Left cardiac atrium (tissue), 4 donors: ENCODE measurements around the gene MEDAG. TPM values are rescaled to one million over a fixed set of nuclear protein-coding genes. Genes with fewer than 3 reads are reported as not detected.

ENCODE experiments used
- ATAC-seq, 2 donors: fragments of 200-7000 bp; cut with Tn5 transposase; one replicate each; pipeline ENCODE4 v1.9.1; 2020; ENCODE audit warnings: mild to moderate bottlenecking in 2 of 2, moderate library complexity in 2 of 2
- DNase-seq: peaks from one replicate; pipeline ENCODE4 v3.0.0-alpha.2; 2020
- intact Hi-C, 2 donors: fragments of 100-400 bp; cut with DNase I; formaldehyde crosslinking; loops; one replicate each; pipeline versions ENCODE4 v1.14.1 to v1.15.1; 2022 to 2023
- total RNA-seq, 2 donors: library from RNA; stranded (reverse); fragmentation: NEBNext Ultra II Directional; extraction: Animal tissue kit (Norgen Biotek cat#: 25700); gene quantifications; one replicate each; pipeline ENCODE4 v1.2.1, GENCODE V29; 2021
- donor health status: DM: no; HTN: yes; CAD: no.
- donor health status: DM: no; HTN: yes; CAD: no; lungs with severe emphysema.
- donor health status: DM: yes; HTN: yes; CAD: no.
- donor health status: Dilated cardiomyopathy.

Gene MEDAG
- total RNA-seq, 2 donors from 2014 or later = 9.6 to 36.7 TPM

- no peak for DNase-seq
- no peak for ATAC-seq
- intact Hi-C loops = no loop called here
Observed at GRCh38 chr13:30870916-30871587, 35.0 kb upstream of the MEDAG start.

GRCh38 chr13:30871588-30872275, 34.3 kb upstream of the MEDAG start:
- no peak for ATAC-seq

GRCh38 chr13:30872276-30872594, 33.8 kb upstream of the MEDAG start:
- DNase-seq (no peak), ATAC-seq (no peak)
- intact Hi-C loops = no loop called here

More at GRCh38 chr13:30871588-30872275, 34.3 kb upstream of the MEDAG start:
- intact Hi-C loops = no loop called here
- DNase-seq = no peak

- DNase-seq (peak; percentile 70), ATAC-seq (peak in 1 of 2 donors; percentile 13)
- intact Hi-C loops = no loop called here
Observed at GRCh38 chr13:30872685-30873461, 33.2 kb upstream of the MEDAG start.

- intact Hi-C loops = no loop called here
- no peak for DNase-seq
Observed at GRCh38 chr13:30873499-30873898, 32.6 kb upstream of the MEDAG start.

GRCh38 chr13:30874111-30874510, 32.0 kb upstream of the MEDAG start:
- no peak for DNase-seq
- no peak for ATAC-seq
- intact Hi-C loops = no loop called here

More at GRCh38 chr13:30873499-30873898, 32.6 kb upstream of the MEDAG start:
- ATAC-seq = no peak

GRCh38 chr13:30874561-30874960, 31.5 kb upstream of the MEDAG start:
- intact Hi-C loops = no loop called here
- ATAC-seq (no peak), DNase-seq (no peak)

- ATAC-seq = no peak
- DNase-seq = no peak
- intact Hi-C loops = no loop called here
Observed at GRCh38 chr13:30877335-30877734, 28.7 kb upstream of the MEDAG start.

GRCh38 chr13:30880151-30880855, 25.8 kb upstream of the MEDAG start:
- intact Hi-C loops = no loop called here
- DNase-seq (no peak), ATAC-seq (peak in 1 of 2 donors; percentile 70)

GRCh38 chr13:30880856-30881155, 25.3 kb upstream of the MEDAG start:
- DNase-seq = no peak
- intact Hi-C loops = no loop called here
- ATAC-seq = peak; percentile 78 to 92

- intact Hi-C loops = no loop called here
- ATAC-seq (peak; percentile 76 to 85), DNase-seq (peak; percentile 64)
Observed at GRCh38 chr13:30881191-30881651, 24.9 kb upstream of the MEDAG start.

GRCh38 chr13:30882026-30882850, 23.8 kb upstream of the MEDAG start:
- intact Hi-C loops = no loop called here
- ATAC-seq (no peak), DNase-seq (no peak)

GRCh38 chr13:30882996-30883766, 22.9 kb upstream of the MEDAG start:
- ATAC-seq = no peak
- DNase-seq = no peak
- intact Hi-C loops = no loop called here

- intact Hi-C loops = no loop called here
- ATAC-seq = no peak
- DNase-seq = no peak
Observed at GRCh38 chr13:30884543-30884942, 21.5 kb upstream of the MEDAG start.

GRCh38 chr13:30889196-30889690, 16.8 kb upstream of the MEDAG start:
- ATAC-seq (no peak), DNase-seq (no peak)

GRCh38 chr13:30892966-30893365, 13.1 kb upstream of the MEDAG start:
- ATAC-seq (peak; percentile 44 to 78), DNase-seq (peak; percentile 70)
- intact Hi-C loops = no loop called here

More at GRCh38 chr13:30889196-30889690, 16.8 kb upstream of the MEDAG start:
- intact Hi-C loops = no loop called here

GRCh38 chr13:30895773-30896172, 10.3 kb upstream of the MEDAG start:
- DNase-seq = peak; percentile 66
- intact Hi-C loops = no loop called here
- ATAC-seq = peak; percentile 60 to 72

GRCh38 chr13:30898070-30898469, 8.0 kb upstream of the MEDAG start:
- intact Hi-C loops = no loop called here
- no peak for DNase-seq
- no peak for ATAC-seq
